Caco-2 (cell line): ENCODE measurements around the gene ADGRV1. TPM values are rescaled to one million over a fixed set of nuclear protein-coding genes. Genes with fewer than 3 reads are reported as not detected.

Source experiments
- BruUV-seq: library from RNA; stranded (reverse); fragments of 400-500 nt; replicated peaks from 2 replicates; lab custom pipeline; 2021; lab: Mats Ljungman, UMichigan
- CTCF ChIA-PET: fragments of 300-600 bp; sonication (Branson Sonifier 250); formaldehyde crosslinking; loops from one replicate; lab custom pipeline; 2022; ENCODE audit warnings: antibody characterized with exemption; lab: Charles Lee
- POLR2A ChIA-PET: fragments of 300-600 bp; sonication (Branson Sonifier 250); formaldehyde crosslinking; loops from one replicate; lab custom pipeline; 2022; ENCODE audit warnings: antibody characterized with exemption; lab: Charles Lee
- DNase-seq, 2 experiments: peaks; one replicate each; pipeline versions ENCODE4 v3.0.0 to v3.0.0-alpha.2; 2020 to 2022
- H3K27me3 ChIP-seq: replicated peaks from 2 replicates; pipeline ENCODE4 v1.6.0; 2011; ENCODE audit warnings: low read length; ENCODE audit not compliant: control insufficient read depth, insufficient read depth
- H3K36me3 ChIP-seq: 2 replicates; pipeline ENCODE4 v1.5.1; 2011; ENCODE audit warnings: low read length; ENCODE audit not compliant: control insufficient read depth, insufficient read depth
- H3K4me1 ChIP-seq: fragments of 250-450 bp; sonication (Bioruptor Pico); 2 replicates; pipeline ENCODE4 v1.5.1; 2020; ENCODE audit warnings: mild to moderate bottlenecking
- H3K4me3 ChIP-seq: 2 replicates; pipeline ENCODE4 v1.5.1; 2011; ENCODE audit warnings: low read depth, mild to moderate bottlenecking, control low read depth, low read length
- H3K9me3 ChIP-seq: fragments of 250-450 bp; sonication (Bioruptor Pico); 2 replicates; pipeline ENCODE4 v1.5.1; 2020; ENCODE audit warnings: mild to moderate bottlenecking, moderate library complexity
- H3K27ac Mint-ChIP-seq: one replicate; pipeline ENCODE4 v1.8.0; 2022; ENCODE audit warnings: mixed read lengths; ENCODE audit not compliant: unreplicated experiment
- H3K27me3 Mint-ChIP-seq: one replicate; pipeline ENCODE4 v1.8.0; 2022; ENCODE audit warnings: mixed read lengths; ENCODE audit not compliant: insufficient read depth, unreplicated experiment
- H3K36me3 Mint-ChIP-seq: one replicate; pipeline ENCODE4 v1.8.0; 2022; ENCODE audit warnings: mild to moderate bottlenecking, mixed read lengths; ENCODE audit not compliant: insufficient read depth, unreplicated experiment
- H3K4me1 Mint-ChIP-seq: one replicate; pipeline ENCODE4 v1.8.0; 2022; ENCODE audit warnings: low read depth, mixed read lengths; ENCODE audit not compliant: unreplicated experiment
- H3K4me3 Mint-ChIP-seq: one replicate; pipeline ENCODE4 v1.8.0; 2022; ENCODE audit warnings: mild to moderate bottlenecking, moderate library complexity, mixed read lengths; ENCODE audit not compliant: unreplicated experiment
- H3K9me3 Mint-ChIP-seq: one replicate; pipeline ENCODE4 v1.8.0; 2022; ENCODE audit warnings: mixed read lengths; ENCODE audit not compliant: unreplicated experiment
- intact Hi-C: fragments of 100-400 bp; cut with micrococcal nuclease; formaldehyde crosslinking; loops from one replicate; pipeline ENCODE4 v1.10.0; 2022; ENCODE audit not compliant: unreplicated experiment
- total RNA-seq: library from RNA; stranded (reverse); gene quantifications from 2 replicates; pipeline ENCODE4 v1.2.3, GENCODE V29; 2022
- TF ChIP-seq, protein P1 (sequence below), 2 experiments: fragments of 200-600 bp in 1 of 2; IDR thresholded peaks; 1 replicate in 1 of 2; 2 replicates in 1 of 2; pipeline versions ENCODE4 v1.5.1 to v1.8.0; 2011 to 2022; ENCODE audit warnings: antibody characterized with exemption in 1 of 2, control low read depth in 1 of 2, inconsistent platforms in 1 of 2, low read depth in 1 of 2, low read length in 1 of 2, mild to moderate bottlenecking in 1 of 2, moderate library complexity in 1 of 2; ENCODE audit not compliant: insufficient read depth in 1 of 2, severe bottlenecking in 1 of 2, unreplicated experiment in 1 of 2

Gene ADGRV1
- total RNA-seq, 1 experiment from 2014 or later = 23.2 TPM

DNA sequence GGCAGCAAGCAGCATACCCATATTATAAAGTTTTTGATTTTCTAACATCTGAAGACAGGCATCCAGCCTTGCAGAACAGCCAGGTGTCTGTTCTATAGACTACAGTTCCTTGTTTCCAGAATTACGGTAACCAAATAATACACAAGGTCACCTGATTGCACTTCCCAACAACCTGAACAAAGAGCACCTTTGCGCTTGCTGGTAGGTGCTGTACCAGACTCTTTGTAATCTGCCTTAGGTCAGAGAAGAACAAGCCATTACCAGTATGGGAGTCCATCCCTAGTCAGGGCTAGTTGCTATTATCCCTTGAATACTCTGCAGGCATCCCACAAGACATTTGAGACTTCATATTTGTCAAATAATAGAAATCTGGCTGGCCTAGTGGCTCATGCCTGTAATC is 568.3 kb downstream of the ADGRV1 start:
- H3K36me3 Mint-ChIP-seq = no peaks in the 10 kb centered on the region
- Histone ChIP-seq H3K36me3 (no peaks in the 10 kb centered on the region), H3K9me3 (no peaks in the 10 kb centered on the region), H3K4me3 (no peak overlapping the region), H3K27me3 (no peaks in the 10 kb centered on the region), H3K4me1 (no peaks in the 10 kb centered on the region)
- TF ChIP-seq, protein P1, sequence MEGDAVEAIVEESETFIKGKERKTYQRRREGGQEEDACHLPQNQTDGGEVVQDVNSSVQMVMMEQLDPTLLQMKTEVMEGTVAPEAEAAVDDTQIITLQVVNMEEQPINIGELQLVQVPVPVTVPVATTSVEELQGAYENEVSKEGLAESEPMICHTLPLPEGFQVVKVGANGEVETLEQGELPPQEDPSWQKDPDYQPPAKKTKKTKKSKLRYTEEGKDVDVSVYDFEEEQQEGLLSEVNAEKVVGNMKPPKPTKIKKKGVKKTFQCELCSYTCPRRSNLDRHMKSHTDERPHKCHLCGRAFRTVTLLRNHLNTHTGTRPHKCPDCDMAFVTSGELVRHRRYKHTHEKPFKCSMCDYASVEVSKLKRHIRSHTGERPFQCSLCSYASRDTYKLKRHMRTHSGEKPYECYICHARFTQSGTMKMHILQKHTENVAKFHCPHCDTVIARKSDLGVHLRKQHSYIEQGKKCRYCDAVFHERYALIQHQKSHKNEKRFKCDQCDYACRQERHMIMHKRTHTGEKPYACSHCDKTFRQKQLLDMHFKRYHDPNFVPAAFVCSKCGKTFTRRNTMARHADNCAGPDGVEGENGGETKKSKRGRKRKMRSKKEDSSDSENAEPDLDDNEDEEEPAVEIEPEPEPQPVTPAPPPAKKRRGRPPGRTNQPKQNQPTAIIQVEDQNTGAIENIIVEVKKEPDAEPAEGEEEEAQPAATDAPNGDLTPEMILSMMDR (IDR thresholded peaks at IDR 0.05; ENCODE audit: insufficient read depth in 1 of 2, low read depth in 1 of 2, low read length in 1 of 2, severe bottlenecking in 1 of 2, unreplicated experiment in 1 of 2) = no peak
- H3K4me3 Mint-ChIP-seq = no peak overlapping the region
- H3K4me1 Mint-ChIP-seq = no peaks in the 10 kb centered on the region
- POLR2A ChIA-PET = no interaction called here
- BruUV-seq = no TSS peak
- no peaks in the 10 kb centered on the region for H3K9me3 Mint-ChIP-seq
- H3K27me3 Mint-ChIP-seq = no peaks in the 10 kb centered on the region
- no peak for DNase-seq
- CTCF ChIA-PET = no interaction called here
- intact Hi-C loops = no loop called here
- no peak overlapping the region for H3K27ac Mint-ChIP-seq

DNA sequence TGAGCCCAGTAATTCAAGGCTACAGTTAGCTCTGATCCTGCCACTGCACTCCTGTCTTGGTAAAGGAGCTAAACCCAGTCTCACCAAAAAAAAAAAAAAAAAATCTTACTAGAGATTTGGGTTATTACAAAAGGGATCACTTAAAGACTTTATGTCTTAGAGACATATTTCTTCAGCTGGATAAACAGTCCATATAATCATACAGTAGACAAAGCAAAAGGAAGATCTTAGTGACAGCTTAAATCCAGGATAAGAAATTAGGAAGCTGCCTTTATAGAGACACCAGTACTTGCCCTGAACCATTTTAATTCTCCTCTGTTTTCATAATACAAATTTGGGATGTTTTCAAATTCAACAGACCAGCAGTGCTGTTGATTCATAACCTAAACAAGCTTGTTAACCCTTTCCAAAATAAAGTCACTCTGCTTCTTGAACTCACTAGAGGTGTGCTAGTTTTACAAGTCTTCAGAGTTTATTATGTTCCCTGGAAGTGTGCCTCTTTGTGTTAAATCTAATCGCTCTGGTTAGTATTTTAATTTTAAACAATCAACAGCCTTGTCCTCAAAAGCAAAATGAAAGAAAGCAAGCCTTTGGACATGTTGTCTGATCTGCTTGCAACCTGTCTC is 569.0 kb downstream of the ADGRV1 start:
- H3K36me3 ChIP-seq = no peaks in the 10 kb centered on the region
- Mint-ChIP-seq H3K4me3 (no peak overlapping the region), H3K27ac (no peak overlapping the region), H3K4me1 (no peaks in the 10 kb centered on the region), H3K36me3 (no peaks in the 10 kb centered on the region), H3K27me3 (no peaks in the 10 kb centered on the region), H3K9me3 (no peaks in the 10 kb centered on the region)
- BruUV-seq = no TSS peak
- intact Hi-C loops = no loop called here
- H3K4me1 ChIP-seq = no peaks in the 10 kb centered on the region
- H3K9me3 ChIP-seq = no peaks in the 10 kb centered on the region
- no peak overlapping the region for H3K4me3 ChIP-seq
- DNase-seq = no peak
- H3K27me3 ChIP-seq = no peaks in the 10 kb centered on the region
- POLR2A ChIA-PET = no interaction called here
- TF ChIP-seq, protein P1 (IDR thresholded peaks at IDR 0.05; ENCODE audit: insufficient read depth in 1 of 2, low read depth in 1 of 2, low read length in 1 of 2, severe bottlenecking in 1 of 2, unreplicated experiment in 1 of 2) = no peak
- CTCF ChIA-PET = no interaction called here

DNA sequence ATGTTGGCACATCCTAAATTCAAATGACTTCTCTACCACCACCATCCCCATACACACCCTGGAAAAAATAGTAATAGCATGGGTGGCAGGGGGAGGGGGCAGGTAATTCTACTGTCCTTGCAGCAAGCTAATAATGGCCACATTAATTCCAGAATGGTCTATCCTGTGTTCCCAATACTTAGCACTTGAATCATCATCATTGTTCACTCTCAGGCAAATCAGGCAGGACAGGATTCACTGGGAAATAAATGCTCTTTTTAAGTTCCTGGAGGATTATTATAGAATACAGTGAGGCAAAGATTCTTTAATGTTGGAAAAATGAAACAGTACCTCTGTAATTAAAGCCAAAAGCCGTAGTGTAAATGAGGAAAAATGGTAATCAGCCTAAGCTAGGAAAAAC is 570.0 kb downstream of the ADGRV1 start:
- no peaks in the 10 kb centered on the region for H3K4me1 ChIP-seq
- H3K36me3 Mint-ChIP-seq = no peaks in the 10 kb centered on the region
- H3K27me3 ChIP-seq = no peaks in the 10 kb centered on the region
- H3K9me3 ChIP-seq = no peaks in the 10 kb centered on the region
- TF ChIP-seq, protein P1 (IDR thresholded peaks at IDR 0.05; ENCODE audit: insufficient read depth in 1 of 2, low read depth in 1 of 2, low read length in 1 of 2, severe bottlenecking in 1 of 2, unreplicated experiment in 1 of 2) = no peak
- H3K9me3 Mint-ChIP-seq = no peaks in the 10 kb centered on the region
- no peaks in the 10 kb centered on the region for H3K27me3 Mint-ChIP-seq
- H3K27ac Mint-ChIP-seq = no peak overlapping the region
- BruUV-seq = no TSS peak
- H3K36me3 ChIP-seq = no peaks in the 10 kb centered on the region
- intact Hi-C loops = no loop called here
- H3K4me3 Mint-ChIP-seq = no peak overlapping the region
- no peak overlapping the region for H3K4me3 ChIP-seq
- CTCF ChIA-PET = no interaction called here
- no peak for DNase-seq
- no peaks in the 10 kb centered on the region for H3K4me1 Mint-ChIP-seq
- POLR2A ChIA-PET = no interaction called here
